Measurements from ENCODE around the gene IFNGR1.

The IFNGR1 gene

DNA sequence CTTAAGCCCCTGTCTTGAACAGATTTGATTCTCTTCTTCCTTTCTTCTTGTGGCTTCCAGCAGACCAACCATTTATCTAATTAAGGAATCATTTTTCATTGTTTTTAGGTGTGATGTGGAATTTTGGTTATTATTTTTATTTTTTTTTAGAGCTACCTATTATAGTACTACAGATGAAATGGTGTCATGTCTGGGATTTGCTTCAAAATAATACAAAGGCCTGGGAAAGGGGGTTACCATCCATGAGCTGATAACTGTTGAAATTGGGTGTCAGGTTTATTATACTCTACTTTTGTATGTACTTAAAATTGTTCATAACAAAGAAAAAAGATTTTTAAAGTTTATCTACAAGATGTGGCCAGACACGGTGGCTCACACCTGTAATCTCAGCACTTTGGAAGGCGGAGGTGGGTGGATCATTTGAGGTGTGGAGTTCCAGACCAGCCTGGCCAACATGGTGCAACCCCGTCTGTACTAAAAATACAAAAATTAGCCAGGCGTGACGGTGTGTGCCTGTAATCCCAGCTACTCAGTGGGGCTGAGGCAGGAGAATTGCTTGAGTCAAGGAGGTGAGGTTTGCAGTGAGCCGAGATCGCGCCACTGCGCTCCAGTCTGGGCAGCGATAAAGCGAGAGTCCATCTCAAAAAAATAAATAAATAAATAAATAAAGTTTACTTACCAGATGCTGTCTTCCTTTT lies 46.3 kb downstream of the IFNGR1 start:
- no peak for DNase-seq

DNA sequence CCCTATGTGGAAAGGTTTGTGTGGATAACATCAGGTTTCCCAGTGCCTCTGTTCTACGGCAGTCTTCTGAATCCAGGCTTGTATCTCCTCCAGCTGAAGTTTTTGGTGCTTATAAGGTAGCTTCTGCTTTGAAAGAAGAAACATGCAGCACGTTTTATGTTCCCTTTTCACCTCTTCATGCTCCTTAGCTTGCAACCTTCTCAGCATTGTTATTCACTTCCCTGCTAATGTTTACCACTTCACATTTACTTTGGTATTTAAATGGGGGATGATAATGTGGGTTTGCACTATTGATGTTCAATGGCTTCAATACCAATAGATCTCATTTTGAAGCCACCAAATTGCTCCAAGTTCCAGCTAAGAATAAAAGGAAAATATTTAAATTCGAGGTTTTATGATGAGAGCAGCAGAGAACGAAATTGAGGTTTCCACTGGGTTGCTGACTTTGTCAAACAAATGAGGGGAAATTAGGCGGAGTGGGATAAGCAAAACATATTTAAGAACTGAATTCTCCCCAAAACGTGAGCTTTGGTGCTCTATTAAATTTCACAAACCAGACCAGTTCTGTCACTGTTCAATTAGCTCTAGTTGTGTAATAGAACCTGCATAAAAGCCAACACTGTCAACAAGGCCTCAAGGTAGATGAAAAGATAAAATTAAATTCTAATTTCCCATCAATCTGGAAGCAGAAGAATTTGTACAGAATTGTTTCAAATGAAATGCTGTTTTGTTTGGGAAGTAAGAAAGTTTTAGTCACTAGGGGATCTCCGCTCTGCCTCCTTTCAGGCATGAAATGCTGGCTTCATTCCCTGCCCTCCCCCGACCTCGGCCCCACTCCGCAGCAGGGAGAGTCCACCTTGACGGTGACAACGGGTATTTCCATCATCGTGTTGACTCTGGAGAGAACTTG lies 47.1 kb downstream of the IFNGR1 start:
- DNase-seq: no peak

GRCh38 chr6:137171053-137171374 lies 48.2 kb downstream of the IFNGR1 start:
- DNase-seq: no peak

GRCh38 chr6:137170266-137171052 lies 48.7 kb downstream of the IFNGR1 start:
- no peak for DNase-seq

DNA sequence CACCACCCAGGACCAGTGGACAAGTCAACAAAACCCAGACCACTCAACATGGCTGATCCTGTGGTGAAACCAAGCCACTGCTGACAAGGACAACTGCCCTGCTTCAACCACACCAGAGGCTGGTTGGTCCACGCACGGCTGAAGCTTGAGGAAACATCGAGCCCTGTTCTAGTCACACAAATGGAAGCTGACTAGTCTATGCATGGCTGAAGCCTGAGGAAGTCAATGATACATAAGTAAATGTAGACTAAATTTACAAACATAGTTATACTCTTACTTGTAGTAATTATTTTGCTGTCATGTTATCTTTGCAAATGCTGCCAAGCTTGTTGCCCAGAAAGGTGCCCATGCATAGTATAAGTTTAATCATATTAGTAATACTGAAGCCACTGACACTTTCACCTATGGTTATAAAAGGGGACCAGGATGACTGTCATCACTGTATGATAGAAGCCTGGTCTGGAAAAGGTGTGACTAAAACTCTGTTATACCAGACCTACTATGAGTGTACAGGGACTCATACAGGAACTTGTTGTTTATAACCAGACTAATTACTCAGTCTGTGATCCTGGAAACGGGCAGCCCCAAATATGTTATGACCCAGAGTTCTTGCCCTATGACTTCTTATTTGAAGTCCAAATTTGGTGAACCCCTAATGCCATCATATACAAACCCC lies 51.3 kb downstream of the IFNGR1 start:
- no peak for DNase-seq

DNA sequence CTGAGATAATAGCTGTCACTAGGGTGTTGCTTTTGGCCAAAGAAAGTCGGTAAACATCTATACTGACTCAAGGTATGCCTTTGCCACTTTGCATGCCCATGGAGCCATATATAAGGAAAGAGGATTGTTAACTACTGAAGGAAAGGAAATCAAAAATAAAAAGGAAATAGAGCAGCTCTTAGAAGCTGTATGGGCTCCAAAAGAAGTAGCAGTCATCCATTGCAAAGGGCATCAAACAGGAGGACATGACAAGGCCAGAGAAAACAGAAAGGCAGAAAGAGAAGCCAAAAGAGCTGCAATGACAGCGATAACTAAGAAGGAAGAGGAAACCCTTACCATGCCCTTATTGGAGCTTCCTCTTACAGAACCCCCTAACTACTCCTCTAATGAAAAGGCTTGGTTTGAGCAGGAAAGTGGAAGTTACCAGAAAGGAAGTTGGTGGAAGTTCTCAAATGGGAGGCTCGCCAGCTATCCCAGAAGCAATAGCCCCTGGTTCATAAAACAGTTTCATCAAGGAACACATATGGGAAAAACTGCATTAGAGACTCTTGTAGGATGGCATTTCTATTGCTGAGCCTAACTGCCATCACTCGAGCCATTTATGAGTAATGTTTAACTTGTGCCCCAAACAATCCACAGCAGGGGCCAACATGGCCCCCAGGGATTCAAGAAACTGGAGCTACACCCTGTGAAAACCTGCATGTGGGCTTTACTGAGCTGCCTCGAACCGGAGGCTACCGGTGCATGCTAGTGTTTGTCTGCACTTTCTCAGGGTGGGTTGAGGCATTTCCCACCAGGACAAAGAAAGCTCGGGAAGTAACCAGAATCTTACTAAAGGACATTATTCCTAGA lies 52.7 kb downstream of the IFNGR1 start:
- DNase-seq: no peak

GRCh38 chr6:137165375-137166246 lies 53.6 kb downstream of the IFNGR1 start:
- DNase-seq: peak; percentile 74

DNA sequence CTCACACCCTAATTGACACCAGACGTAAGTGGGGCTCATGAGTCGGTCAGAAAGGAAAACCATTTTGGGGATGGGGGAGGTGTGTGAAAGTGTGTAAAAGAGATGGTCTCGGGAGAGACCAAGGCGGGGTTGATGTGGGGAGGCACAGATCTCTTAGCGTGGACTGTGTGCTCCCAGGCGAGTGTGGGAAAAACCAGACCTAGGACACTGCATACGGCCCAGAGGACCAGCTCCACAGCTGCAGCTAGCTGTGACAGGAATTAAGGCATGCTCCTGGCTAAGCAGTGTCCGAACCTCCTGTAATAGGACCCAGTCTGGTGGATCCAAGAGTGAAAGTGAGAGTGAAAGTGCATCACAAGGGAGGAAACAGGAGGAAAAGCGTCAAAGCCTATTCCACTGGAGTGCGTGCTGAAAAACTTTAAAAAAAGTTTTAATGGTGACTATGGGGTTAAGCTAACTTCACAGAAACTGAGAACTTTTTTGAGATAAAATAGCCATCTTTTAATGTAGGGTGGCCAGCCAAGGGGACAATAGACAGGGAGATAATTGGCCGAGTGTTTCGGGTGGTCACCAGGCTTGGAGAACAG lies 55.4 kb downstream of the IFNGR1 start:
- DNase-seq: no peak

- DNase-seq: no peak
Measured at GRCh38 chr6:137162692-137163306, 56.4 kb downstream of the IFNGR1 start.

DNA sequence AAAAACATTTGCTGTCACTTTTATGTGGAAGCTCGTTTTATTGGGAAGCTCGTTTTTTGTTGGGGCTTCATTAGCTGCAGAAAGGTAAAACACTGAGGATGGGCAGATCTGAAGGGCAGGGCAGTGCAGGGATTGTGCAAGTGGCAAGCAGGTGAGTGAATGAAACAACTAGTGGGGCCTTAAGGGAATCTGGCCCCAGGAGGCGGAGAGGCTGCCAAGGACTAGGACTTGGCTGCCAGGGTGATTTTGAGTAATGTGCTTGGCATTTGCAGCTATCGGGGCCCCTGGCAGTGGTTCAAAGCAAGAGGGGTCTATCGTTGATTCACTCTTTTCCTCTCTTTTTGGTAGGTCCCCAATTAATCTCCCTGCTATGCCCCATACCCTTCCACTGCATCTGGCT lies 57.2 kb downstream of the IFNGR1 start:
- no peak for DNase-seq

DNA sequence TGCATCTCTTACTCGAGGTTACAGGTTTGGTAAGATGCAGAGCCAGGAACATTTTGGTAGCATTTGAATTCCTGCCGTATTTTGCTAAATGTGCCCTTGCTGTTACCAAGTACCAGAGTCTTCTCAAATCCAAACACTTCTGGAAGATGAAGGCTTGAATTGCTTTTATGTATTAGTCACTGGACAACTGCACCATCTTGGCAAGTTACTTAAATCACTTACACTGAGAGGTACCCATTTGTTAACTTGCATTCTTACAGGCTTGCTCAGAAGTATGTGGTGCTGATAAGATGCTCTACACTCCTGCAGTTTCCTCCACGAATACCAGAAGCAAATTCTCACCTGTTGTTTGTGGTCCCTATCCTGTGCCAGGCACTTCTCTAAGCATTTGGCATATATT lies 58.4 kb downstream of the IFNGR1 start:
- no peak for DNase-seq

DNA sequence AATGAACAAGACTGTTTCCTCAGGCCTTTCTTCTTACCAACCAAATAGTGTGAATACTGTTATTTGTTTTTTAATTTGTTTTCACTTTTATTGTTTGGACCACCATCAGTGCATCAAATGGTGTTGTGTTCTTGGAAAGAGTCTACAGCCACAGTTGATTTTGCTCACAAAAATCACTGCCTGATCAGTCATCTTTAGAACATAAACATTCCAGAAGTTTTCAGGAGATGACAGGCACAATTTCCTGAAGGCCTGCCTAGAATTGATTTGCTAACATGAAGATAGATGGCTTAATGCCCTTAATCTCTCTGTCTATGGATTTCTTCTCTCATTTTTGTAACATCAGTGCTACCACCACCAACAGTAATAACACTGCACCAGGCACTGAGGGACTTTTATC lies 59.3 kb downstream of the IFNGR1 start:
- DNase-seq: no peak

- DNase-seq: no peak
Measured at GRCh38 chr6:137157601-137158000, 61.6 kb downstream of the IFNGR1 start.

GRCh38 chr6:137156650-137157049 lies 62.5 kb downstream of the IFNGR1 start:
- no peak for DNase-seq

DNA sequence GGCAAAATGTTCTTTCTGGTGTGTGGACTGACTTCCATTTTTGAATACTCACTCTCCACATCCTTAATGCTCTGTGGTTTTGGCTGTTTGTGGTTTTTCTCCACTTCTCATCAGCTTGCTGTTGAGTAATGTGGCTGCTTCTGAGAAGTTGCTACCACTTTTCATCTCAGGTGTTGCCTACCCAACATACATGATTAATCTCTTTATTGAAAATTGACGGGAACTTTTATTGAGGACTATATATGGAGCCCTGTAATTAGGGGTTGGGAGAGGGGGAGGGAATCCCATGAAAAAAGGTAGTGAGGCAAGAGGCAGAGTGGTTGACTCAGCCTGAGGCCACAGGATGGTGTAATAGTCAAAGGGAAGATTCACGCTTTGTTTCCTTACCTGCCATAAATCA lies 63.4 kb downstream of the IFNGR1 start:
- DNase-seq: no peak

DNA sequence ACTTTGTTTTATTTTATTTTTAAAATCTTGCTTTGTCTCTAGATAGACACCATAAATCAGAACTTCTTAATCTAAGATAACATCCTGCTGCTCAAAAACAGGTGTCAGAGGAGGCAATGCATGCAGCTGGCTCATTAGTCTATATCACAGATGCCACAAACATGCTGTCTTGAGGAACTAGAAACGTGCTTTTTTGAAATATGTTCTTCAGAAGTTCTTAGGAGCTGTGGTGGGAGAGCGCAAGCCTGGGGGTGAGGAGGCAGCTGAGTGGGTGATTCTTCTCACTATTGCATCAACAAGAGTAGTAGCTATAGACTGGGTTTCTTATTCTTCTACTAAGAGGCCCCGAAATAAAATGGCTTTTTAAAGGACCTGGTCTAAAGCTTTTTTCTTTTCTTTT lies 69.1 kb downstream of the IFNGR1 start:
- no peak for DNase-seq

GRCh38 chr6:137149035-137149393 lies 70.2 kb downstream of the IFNGR1 start:
- DNase-seq: no peak

- DNase-seq: no peak
Measured at GRCh38 chr6:137148306-137149034, 70.7 kb downstream of the IFNGR1 start.

Data from activated effector memory CD4-positive, alpha-beta T cell treated with anti-CD3 and anti-CD28 coated beads, Interleukin-2, amount 50 U/mL, for 16 hours (primary cell).